H1 (cell line): Measurements from ENCODE around the gene CNOT10. TPM values are rescaled to one million over a fixed set of nuclear protein-coding genes. Genes with fewer than 3 reads are reported as not detected.

Source experiments
- CTCF ChIA-PET: fragments of 300-600 bp; sonication (Branson Sonifier 250); formaldehyde crosslinking; loops from one replicate; lab custom pipeline; 2021; ENCODE audit not compliant: partially characterized antibody; lab: Charles Lee
- POLR2A ChIA-PET: fragments of 300-600 bp; sonication (Branson Sonifier 250); formaldehyde crosslinking; loops from one replicate; lab custom pipeline; 2021; ENCODE audit warnings: inconsistent platforms; ENCODE audit not compliant: partially characterized antibody; lab: Charles Lee
- DNase-seq, 2 experiments: peaks; one replicate each; pipeline versions ENCODE4 v3.0.0 to v3.0.0-alpha.2; 2010 to 2022; ENCODE audit warnings: low spot score in 2 of 2, low read depth in 1 of 2, mixed read lengths in 1 of 2
- FAIRE-seq: peaks from 2 replicates; lab custom pipeline; 2011; peaks lifted over from hg19 to GRCh38; lab: Jason Lieb, UNC
- H2AFZ ChIP-seq: 2 replicates; pipeline ENCODE4 v1.8.1; 2012; ENCODE audit warnings: low read length, inconsistent platforms
- H2AK5ac ChIP-seq: 2 replicates; pipeline ENCODE4 v1.6.1; 2013; ENCODE audit warnings: low read depth, low read length
- H2BK120ac ChIP-seq: replicated peaks from 2 replicates; pipeline ENCODE3; 2013; ENCODE audit warnings: low read depth, low read length, inconsistent platforms
- H2BK12ac ChIP-seq: 2 replicates; pipeline ENCODE4 v1.6.1; 2013; ENCODE audit warnings: low read depth, low read length
- H2BK15ac ChIP-seq: 2 replicates; pipeline ENCODE4 v1.6.1; 2013; ENCODE audit warnings: low read length
- H2BK20ac ChIP-seq: 2 replicates; pipeline ENCODE4 v1.6.1; 2013; ENCODE audit warnings: low read length
- H2BK5ac ChIP-seq: 2 replicates; pipeline ENCODE4 v1.6.1; 2013; ENCODE audit warnings: low read depth, low read length
- H3K14ac ChIP-seq: 2 replicates; pipeline ENCODE4 v1.6.1; 2013; ENCODE audit warnings: inconsistent platforms; ENCODE audit not compliant: insufficient read length
- H3K18ac ChIP-seq: 2 replicates; pipeline ENCODE4 v1.6.1; 2013; ENCODE audit warnings: low read length; ENCODE audit errors: extremely low read depth
- H3K23ac ChIP-seq: 2 replicates; pipeline ENCODE4 v1.6.1; 2013; ENCODE audit warnings: inconsistent platforms; ENCODE audit not compliant: insufficient read length
- H3K23me2 ChIP-seq: 2 replicates; pipeline ENCODE4 v1.6.1; 2013; ENCODE audit warnings: low read depth, low read length
- H3K27ac ChIP-seq: 2 replicates; pipeline ENCODE4 v1.6.1; 2011; ENCODE audit warnings: low read depth, low read length, inconsistent platforms
- H3K27me3 ChIP-seq, 4 experiments: replicated peaks in 1 of 4; 1 replicate in 1 of 4; 2 replicates in 3 of 4; pipeline versions ENCODE4 v1.6.1 to v1.8.1; 2011 to 2013; ENCODE audit warnings: low read length in 3 of 4, mild to moderate bottlenecking in 3 of 4, inconsistent platforms in 2 of 4, mixed read lengths in 2 of 4, moderate library complexity in 1 of 4; ENCODE audit not compliant: control insufficient read depth in 3 of 4, insufficient read depth in 3 of 4; ENCODE audit errors: extremely low read depth in 1 of 4
- H3K36me3 ChIP-seq, 4 experiments: 2 replicates each; pipeline versions ENCODE4 v1.6.1 to v1.8.1; 2011 to 2013; ENCODE audit warnings: mild to moderate bottlenecking in 4 of 4, low read length in 3 of 4, moderate library complexity in 2 of 4, control low read depth in 1 of 4, inconsistent platforms in 1 of 4; ENCODE audit not compliant: insufficient read depth in 4 of 4, control insufficient read depth in 2 of 4
- H3K4ac ChIP-seq: replicated peaks from 2 replicates; pipeline ENCODE3; 2013; ENCODE audit warnings: low read length, low read depth, mixed read lengths, inconsistent platforms; ENCODE audit not compliant: insufficient read length
- H3K4me1 ChIP-seq, 4 experiments: replicated peaks in 1 of 4; 1 replicate in 1 of 4; 2 replicates in 3 of 4; pipeline versions ENCODE4 v1.6.1 to v1.8.1; 2011 to 2013; ENCODE audit warnings: low read length in 3 of 4, inconsistent platforms in 2 of 4, mixed read lengths in 1 of 4; ENCODE audit not compliant: insufficient read depth in 4 of 4, control insufficient read depth in 3 of 4
- H3K4me2 ChIP-seq, 2 experiments: 2 replicates each; pipeline versions ENCODE4 v1.6.1 to v1.8.1; 2011 to 2013; ENCODE audit warnings: low read depth in 2 of 2, low read length in 2 of 2, control low read depth in 1 of 2, inconsistent platforms in 1 of 2, mild to moderate bottlenecking in 1 of 2; ENCODE audit not compliant: insufficient read depth in 1 of 2
- H3K4me3 ChIP-seq, 4 experiments: fragments of 200-600, 300-600 bp in 1 of 4; sonication (generic), shearing (Covaris generic), sonication (Bioruptor Twin) in 1 of 4; 2 replicates each; pipeline versions ENCODE4 v1.5.1 to v1.8.1; 2011 to 2016; ENCODE audit warnings: low read length in 4 of 4, low read depth in 3 of 4, control low read depth in 2 of 4, inconsistent platforms in 2 of 4, mild to moderate bottlenecking in 2 of 4, mixed read lengths in 1 of 4, moderate library complexity in 1 of 4; ENCODE audit not compliant: insufficient read depth in 2 of 4; ENCODE audit errors: extremely low read depth in 1 of 4
- H3K56ac ChIP-seq: replicated peaks from 2 replicates; pipeline ENCODE3; 2013; ENCODE audit warnings: low read depth, mild to moderate bottlenecking, mixed read lengths, low read length, inconsistent platforms; ENCODE audit not compliant: insufficient read length
- H3K79me1 ChIP-seq: 2 replicates; pipeline ENCODE4 v1.6.1; 2013; ENCODE audit warnings: low read depth, low read length, control low read depth
- H3K79me2 ChIP-seq, 2 experiments: 2 replicates each; pipeline versions ENCODE4 v1.6.1 to v1.8.1; 2012 to 2013; ENCODE audit warnings: low read length in 2 of 2, mild to moderate bottlenecking in 2 of 2, inconsistent platforms in 1 of 2; ENCODE audit not compliant: insufficient read depth in 2 of 2, control insufficient read depth in 1 of 2
- H3K9ac ChIP-seq, 4 experiments: replicated peaks in 1 of 4; 1 replicate in 1 of 4; 2 replicates in 3 of 4; pipeline versions ENCODE4 v1.6.1 to v1.8.1; 2011 to 2013; ENCODE audit warnings: low read depth in 3 of 4, low read length in 3 of 4, control low read depth in 2 of 4, mild to moderate bottlenecking in 2 of 4, moderate library complexity in 2 of 4, inconsistent platforms in 1 of 4; ENCODE audit errors: extremely low read depth in 1 of 4
- H3K9me3 ChIP-seq, 2 experiments: 2 replicates each; pipeline versions ENCODE4 v1.6.1 to v1.8.1; 2012 to 2013; ENCODE audit warnings: mild to moderate bottlenecking in 2 of 2, moderate library complexity in 2 of 2, control low read depth in 1 of 2, inconsistent platforms in 1 of 2, low read depth in 1 of 2, low read length in 1 of 2, mixed read lengths in 1 of 2; ENCODE audit not compliant: insufficient read depth in 2 of 2
- H4K20me1 ChIP-seq, 2 experiments: replicated peaks in 1 of 2; 2 replicates each; pipeline versions ENCODE3 to v1.8.1; 2011 to 2013; ENCODE audit warnings: inconsistent platforms in 2 of 2, low read length in 2 of 2, mild to moderate bottlenecking in 1 of 2; ENCODE audit not compliant: insufficient read depth in 2 of 2, control insufficient read depth in 1 of 2
- H4K5ac ChIP-seq: 2 replicates; pipeline ENCODE4 v1.6.1; 2013; ENCODE audit warnings: low read length, low read depth, mixed read lengths, inconsistent platforms; ENCODE audit not compliant: insufficient read length
- H4K8ac ChIP-seq: 2 replicates; pipeline ENCODE4 v1.8.0; 2013; ENCODE audit warnings: mild to moderate bottlenecking, moderate library complexity, low read length, inconsistent platforms; ENCODE audit not compliant: insufficient read depth; ENCODE audit errors: extremely low read depth
- H4K91ac ChIP-seq: replicated peaks from 2 replicates; pipeline ENCODE3; 2013; ENCODE audit warnings: low read length, mixed read lengths, inconsistent platforms; ENCODE audit not compliant: insufficient read length
- CBX5 ChIP-seq: fragments of 300-800, 300-1000 bp; sonication (generic); IDR thresholded peaks from 2 replicates; pipeline ENCODE4 v1.7.1; 2016; ENCODE audit warnings: antibody characterized with exemption, low read length, low read depth
- CEBPB ChIP-seq: IDR thresholded peaks from 2 replicates; pipeline ENCODE4 v1.6.1; 2012; ENCODE audit warnings: low read depth, low read length
- CHD1 ChIP-seq: IDR thresholded peaks from 2 replicates; pipeline ENCODE4 v1.6.1; 2012; ENCODE audit warnings: low read depth, low read length, improper control_type of control experiment
- CHD2 ChIP-seq: IDR thresholded peaks from 2 replicates; pipeline ENCODE4 v1.6.1; 2012; ENCODE audit warnings: low read length, improper control_type of control experiment
- EP300 ChIP-seq, 2 experiments: IDR thresholded peaks; 1 replicate in 1 of 2; 2 replicates in 1 of 2; pipeline ENCODE4 v1.6.1; 2011 to 2012; ENCODE audit warnings: low read depth in 2 of 2, low read length in 2 of 2, mild to moderate bottlenecking in 2 of 2, borderline replicate concordance in 1 of 2, inconsistent platforms in 1 of 2, moderate library complexity in 1 of 2
- FOSL1 ChIP-seq: IDR thresholded peaks from 2 replicates; pipeline ENCODE4 v1.6.1; 2011; ENCODE audit warnings: mild to moderate bottlenecking, low read depth, low read length, moderate library complexity; ENCODE audit not compliant: insufficient read depth
- NRF1 ChIP-seq: IDR thresholded peaks from 2 replicates; pipeline ENCODE4 v1.6.1; 2011; ENCODE audit warnings: mild to moderate bottlenecking, low read depth, low read length, improper control_type of control experiment
- POLR2A ChIP-seq, 2 experiments: IDR thresholded peaks; 1 replicate in 1 of 2; 2 replicates in 1 of 2; pipeline ENCODE4 v1.6.1; 2011; ENCODE audit warnings: low read depth in 2 of 2, low read length in 2 of 2, mild to moderate bottlenecking in 2 of 2; ENCODE audit errors: control extremely low read depth in 1 of 2
- RAD21 ChIP-seq, 2 experiments: IDR thresholded peaks in 1 of 2; conservative IDR thresholded peaks in 1 of 2; 2 replicates each; pipeline ENCODE4 v1.6.1; 2011; ENCODE audit warnings: low read depth in 2 of 2, low read length in 2 of 2, improper control_type of control experiment in 1 of 2, inconsistent platforms in 1 of 2, mild to moderate bottlenecking in 1 of 2, moderate library complexity in 1 of 2
- RFX5 ChIP-seq: IDR thresholded peaks from 2 replicates; pipeline ENCODE4 v1.6.1; 2011; ENCODE audit warnings: low read depth, low read length, improper control_type of control experiment, borderline replicate concordance
- RNF2 ChIP-seq: fragments of 200-900, 300-1000 bp; sonication (generic); IDR thresholded peaks from 2 replicates; pipeline ENCODE4 v1.7.1; 2016; ENCODE audit warnings: borderline replicate concordance, low read depth, mild to moderate bottlenecking, antibody characterized with exemption, low read length; ENCODE audit not compliant: poor library complexity, severe bottlenecking; ENCODE audit errors: missing control alignments
- YY1 ChIP-seq: IDR thresholded peaks from 2 replicates; pipeline ENCODE4 v1.6.1; 2011; ENCODE audit warnings: low read depth, mild to moderate bottlenecking, low read length
- WGBS, 2 experiments: shearing (Covaris generic) in 1 of 2; methylation state at CpG; one replicate each; pipeline versions ENCODE4 v1.1.6 to v1.1.7; 2013 to 2015; ENCODE audit warnings: low lambda C conversion rate in 2 of 2, mixed read lengths in 2 of 2, inconsistent platforms in 1 of 2, low coverage in 1 of 2, missing lambda C conversion rate in 1 of 2; ENCODE audit not compliant: insufficient replicate concordance in 2 of 2, insufficient coverage in 1 of 2, insufficient read length in 1 of 2; ENCODE audit errors: extremely low coverage in 1 of 2, missing lambda C conversion rate in 1 of 2; 5-methylcytosine and 5-hydroxymethylcytosine counted together
- polyA plus RNA-seq, 7 experiments: library from polyadenylated mRNA; depleted of rRNA in 3 of 7; stranded (reverse) in 5 of 7; unstranded in 2 of 7; fragments of >200 nt in 5 of 7; fragments of 200-250 nt in 2 of 7; gene quantifications; 1 replicate in 5 of 7; 2 replicates in 1 of 7; 4 replicates in 1 of 7; pipeline versions ENCODE4 v1.2.1 to v1.2.3, GENCODE V29; 2011 to 2013; ENCODE audit warnings: missing spikeins in 2 of 7, mixed read lengths in 2 of 7
- total RNA-seq: library from RNA; stranded (reverse); fragmentation: NEBNext Ultra II Directional; extraction: Animal tissue kit (Norgen Biotek cat#: 25700); gene quantifications from 2 replicates; pipeline ENCODE4 v1.2.1, GENCODE V29; 2021

CNOT10 gene
- total and polyA plus RNA-seq, 2 of the 8 experiments (the other 6 are each of a cell fraction or from before 2014, with no cell fraction given): 39.9 to 55.9 TPM

DNA sequence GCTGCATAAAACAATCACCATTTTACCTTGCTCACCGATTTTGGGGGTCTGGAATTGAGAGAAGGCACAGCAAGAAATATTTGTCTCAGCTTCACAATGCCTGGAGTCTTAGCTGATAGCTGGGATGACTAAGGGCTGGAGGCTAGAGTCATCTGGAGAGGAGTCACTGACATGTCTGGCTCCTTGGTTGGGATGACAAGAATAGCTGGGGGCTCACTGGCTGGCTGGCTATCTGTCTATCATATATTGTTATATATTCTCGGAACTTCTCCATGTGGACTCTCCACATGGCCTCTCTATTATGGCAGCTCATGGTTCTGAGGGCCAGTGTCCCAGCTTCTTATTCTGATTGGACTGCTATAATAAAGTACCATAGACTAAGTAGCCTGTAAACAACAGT, 112.8 kb downstream of the CNOT10 start:
- Histone ChIP-seq H3K4me2 (no peak overlapping the region), H3K79me1 (peaks cover 3% of the 10 kb centered on the region), H4K8ac (no peak overlapping the region), H3K23me2 (no peaks in the 10 kb centered on the region), H3K36me3 (no peaks in the 10 kb centered on the region; a peak in 1 of 8 replicates), H3K9ac (no peak overlapping the region), H3K9me3 (no peaks in the 10 kb centered on the region; a peak in 1 of 4 replicates), H3K4ac (no peak overlapping the region), H2BK120ac (no peak overlapping the region), H2BK5ac (no peak overlapping the region), H4K20me1 (no peaks in the 10 kb centered on the region), H3K27ac (no peak overlapping the region), H3K23ac (no peak overlapping the region), H4K91ac (no peak overlapping the region), H3K27me3 (no peaks in the 10 kb centered on the region), H4K5ac (no peak overlapping the region), H3K18ac (no peak overlapping the region), H2BK12ac (no peak overlapping the region), H2BK20ac (no peak overlapping the region), H3K4me1 (peaks cover 3 to 10% (median 6%) of the 10 kb centered on the region in 4 experiments; a peak in 6 of 7 replicates), H2AK5ac (no peak overlapping the region), H3K14ac (no peak overlapping the region), H2AFZ (no peak overlapping the region), H2BK15ac (no peak overlapping the region), H3K4me3 (no peak overlapping the region), H3K56ac (no peak overlapping the region), H3K79me2 (peaks cover 0 to 5% of the 10 kb centered on the region in 2 experiments; a peak in 1 of 4 replicates)
- TF ChIP-seq CHD1 (no peak), YY1 (no peak), FOSL1 (no peak), NRF1 (no peak), POLR2A (IDR thresholded peaks at IDR 0.05; ENCODE audit: control extremely low read depth in 1 of 2, low read depth in 2 of 2, low read length in 2 of 2) (no peak), RAD21 (IDR thresholded peaks at IDR 0.05 in 1 of 2, conservative IDR thresholded peaks at IDR 0.05 in 1 of 2; ENCODE audit: low read depth in 2 of 2, low read length in 2 of 2) (no peak), RFX5 (no peak), CEBPB (no peak), RNF2 (no peak), CHD2 (no peak), EP300 (IDR thresholded peaks at IDR 0.05; ENCODE audit: borderline replicate concordance in 1 of 2, low read depth in 2 of 2, low read length in 2 of 2) (no peak), CBX5 (no peak)
- 88% methylated on average over 2 of the region's 2 CpGs; no CpG with 5 or more reads in 1 of the 2 experiments for whole genome bisulfite sequencing, 2 experiments
- no peak for DNase-seq
- FAIRE-seq: no peak
- POLR2A ChIA-PET: interaction anchor here (1.1 to 1.4 kb wide), 7 partner anchors 8 to 19 kb away, joined by 3 to 8 read pairs (median 4); partner anchors contain the start of gene TRIM71
- CTCF ChIA-PET: interaction anchor here (0.6 to 1.7 kb wide), 8 partner anchors 9 to 286 kb away, joined by 3 to 6 read pairs (median 3); no protein-coding TSS in a partner anchor
